HG03558 (cell line): ENCODE results near the gene FRMD4A.

Experiments
- ATAC-seq: cut with Tn5 transposase; IDR thresholded peaks from one replicate; pipeline ENCODE4 v1.9.1; 2021; ENCODE audit warnings: moderate number of reproducible peaks; ENCODE audit not compliant: unreplicated experiment; ENCODE audit errors: extremely low read depth

FRMD4A gene

DNA sequence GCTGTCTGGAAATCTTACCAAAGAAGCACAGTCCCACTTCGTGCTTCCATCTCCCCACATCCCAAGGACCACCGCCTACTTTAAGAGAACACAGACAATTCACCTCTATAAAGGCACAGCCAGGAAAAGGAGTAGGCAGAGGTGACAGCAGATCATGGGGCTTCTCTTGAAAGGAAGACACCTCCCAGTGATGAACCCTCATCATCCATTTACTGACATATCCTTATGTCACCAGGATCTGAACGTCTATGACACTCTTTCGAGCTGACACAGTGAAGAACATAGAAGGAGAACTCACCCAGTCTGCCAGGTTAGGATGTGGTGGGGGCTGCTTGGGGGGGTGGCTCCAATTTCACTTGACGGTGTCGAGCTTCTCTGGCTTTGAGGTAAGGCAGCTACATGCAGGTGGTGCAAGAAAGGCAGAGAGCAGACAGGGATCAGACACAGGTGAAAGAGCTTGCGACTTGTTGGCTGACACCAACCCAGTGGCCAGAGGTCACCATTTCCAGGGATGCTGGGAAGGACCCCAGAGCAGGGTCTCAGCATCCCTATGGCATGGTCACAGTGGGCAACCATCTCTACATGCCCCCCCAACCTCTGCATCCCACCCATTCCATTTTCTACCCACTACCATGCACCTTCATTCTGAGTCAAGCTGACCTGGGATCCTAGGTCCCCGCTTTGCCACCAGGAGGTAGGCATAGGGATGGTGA is 676.5 kb downstream of the FRMD4A start:
- no peak for ATAC-seq

GRCh38 chr10:13652860-13653259 is 677.9 kb downstream of the FRMD4A start:
- no peak for ATAC-seq

- no peak for ATAC-seq
Measured at GRCh38 chr10:13651969-13652720, 678.6 kb downstream of the FRMD4A start.

DNA sequence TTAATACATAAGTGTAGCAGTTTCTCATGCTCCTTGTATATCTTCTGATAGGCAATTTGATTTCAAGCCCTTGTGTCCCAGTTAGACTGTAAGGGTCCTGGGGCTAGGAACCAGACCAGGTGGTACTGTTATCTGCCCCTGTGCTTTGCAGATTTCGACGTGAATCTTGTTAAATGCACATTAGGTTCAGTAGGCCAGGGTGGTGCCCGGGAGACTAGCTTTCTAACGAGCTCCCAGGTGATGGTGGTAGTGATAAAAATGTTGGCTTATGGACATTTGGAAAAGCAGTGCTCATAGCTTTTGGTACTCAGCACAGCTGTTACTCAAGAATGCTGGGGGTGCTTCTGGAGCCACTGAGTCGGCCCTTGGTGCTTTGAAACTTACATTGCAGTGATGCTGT is 679.8 kb downstream of the FRMD4A start:
- no peak for ATAC-seq

- ATAC-seq, result no peak
Measured at GRCh38 chr10:13649844-13650520, 680.7 kb downstream of the FRMD4A start.

DNA sequence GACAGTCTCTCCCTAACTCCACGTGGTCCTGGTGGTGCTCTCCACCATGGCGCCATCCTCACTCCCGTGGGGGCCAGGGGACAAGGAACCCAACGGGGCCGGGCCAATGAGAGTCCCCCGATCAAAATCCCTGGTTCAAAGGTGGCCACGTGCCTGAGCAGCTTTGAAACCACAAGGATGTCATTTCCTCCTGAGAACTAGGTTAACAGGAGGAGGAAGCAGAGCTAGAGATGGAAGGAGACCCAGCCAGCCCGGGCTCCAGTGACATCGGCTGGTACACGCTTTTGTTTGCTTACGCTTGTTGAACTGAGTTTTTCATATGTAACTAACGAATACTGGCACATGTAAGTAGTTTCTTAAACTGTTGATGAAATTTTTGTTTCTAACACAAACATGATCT is 682.3 kb downstream of the FRMD4A start:
- ATAC-seq, result no peak

GRCh38 chr10:13644866-13645265 is 685.9 kb downstream of the FRMD4A start:
- ATAC-seq, result no peak

- ATAC-seq, result no peak
Measured at GRCh38 chr10:13643016-13643415, 687.7 kb downstream of the FRMD4A start.

DNA sequence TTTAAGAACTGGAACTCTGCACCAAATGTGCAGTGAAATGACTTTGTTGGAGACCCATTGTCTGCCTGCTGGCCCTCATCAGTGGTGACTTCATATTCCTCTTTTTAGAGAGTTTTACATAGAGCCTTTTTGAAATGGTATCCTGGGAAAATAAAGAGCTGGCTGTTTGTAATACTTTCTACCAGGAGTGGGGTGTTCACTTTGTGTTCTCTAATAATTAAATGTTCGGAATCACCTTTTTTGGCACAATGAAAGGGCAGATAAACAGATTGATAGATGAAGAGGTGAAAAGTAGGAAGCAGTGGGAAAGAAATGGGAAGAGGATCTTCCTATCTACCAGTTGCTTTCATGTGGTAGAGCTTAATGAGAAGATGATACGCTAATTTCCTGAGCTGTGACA is 688.4 kb downstream of the FRMD4A start:
- no peak for ATAC-seq

DNA sequence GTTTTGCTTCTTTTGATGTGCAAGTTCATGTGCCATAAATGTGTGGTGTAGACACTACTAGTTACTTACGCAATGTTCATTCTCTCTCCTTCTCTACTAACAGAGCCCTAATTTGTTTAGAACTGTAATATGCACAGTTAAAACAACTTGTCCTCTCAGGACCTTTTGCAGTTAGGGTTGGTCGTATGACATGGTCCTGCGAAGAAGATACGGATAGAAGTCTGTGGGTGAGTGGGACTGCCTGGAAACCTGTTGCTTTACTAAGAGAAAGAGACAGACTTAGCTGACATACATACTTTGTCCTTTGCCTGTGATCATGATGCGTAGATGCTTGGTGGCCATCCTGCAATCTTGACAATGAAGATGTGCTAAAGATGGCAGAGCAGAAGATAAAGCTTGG is 692.8 kb downstream of the FRMD4A start:
- no peak for ATAC-seq

- no peak for ATAC-seq
Measured at GRCh38 chr10:13637303-13637856, 693.3 kb downstream of the FRMD4A start.

GRCh38 chr10:13636776-13637175 is 693.9 kb downstream of the FRMD4A start:
- no peak for ATAC-seq

DNA sequence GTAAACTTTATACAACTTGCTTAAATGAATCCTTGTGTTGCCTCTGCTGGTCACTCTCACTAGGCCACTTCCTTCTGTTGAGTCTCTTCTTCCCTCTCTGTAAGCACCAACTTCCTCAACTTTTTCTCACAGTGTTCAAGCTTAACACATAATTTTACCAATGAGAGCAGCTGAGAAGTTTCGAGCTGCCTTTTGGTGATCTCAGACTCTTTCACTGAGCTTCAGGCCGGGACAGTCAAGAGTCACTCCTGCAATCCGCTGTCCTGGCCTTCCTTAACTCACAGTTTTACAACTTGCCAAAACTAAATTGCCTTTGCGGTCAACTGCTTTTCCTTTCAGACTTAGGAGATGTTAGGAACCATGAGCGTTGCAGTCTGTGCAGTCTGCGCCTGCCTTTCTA is 696.5 kb downstream of the FRMD4A start:
- no peak for ATAC-seq

DNA sequence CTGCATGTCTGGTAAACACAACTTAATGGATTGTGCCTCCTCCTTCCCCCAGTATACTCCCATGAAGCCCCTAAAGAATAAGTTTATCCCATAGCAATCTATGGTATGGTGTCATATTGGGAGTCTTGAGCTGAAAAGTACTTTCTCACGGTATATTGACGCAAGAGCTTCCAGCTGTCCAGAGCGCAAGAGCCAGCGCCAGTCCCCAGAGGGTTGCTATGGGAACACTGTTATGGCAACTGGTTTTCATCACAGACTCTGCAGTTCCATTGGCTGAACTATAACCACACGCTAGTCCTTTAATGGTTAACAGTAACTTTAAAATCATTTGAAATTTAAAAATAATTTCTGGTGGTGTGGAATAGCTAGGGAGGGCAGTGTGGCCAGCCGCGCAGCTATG is 697.0 kb downstream of the FRMD4A start:
- ATAC-seq, result no peak

DNA sequence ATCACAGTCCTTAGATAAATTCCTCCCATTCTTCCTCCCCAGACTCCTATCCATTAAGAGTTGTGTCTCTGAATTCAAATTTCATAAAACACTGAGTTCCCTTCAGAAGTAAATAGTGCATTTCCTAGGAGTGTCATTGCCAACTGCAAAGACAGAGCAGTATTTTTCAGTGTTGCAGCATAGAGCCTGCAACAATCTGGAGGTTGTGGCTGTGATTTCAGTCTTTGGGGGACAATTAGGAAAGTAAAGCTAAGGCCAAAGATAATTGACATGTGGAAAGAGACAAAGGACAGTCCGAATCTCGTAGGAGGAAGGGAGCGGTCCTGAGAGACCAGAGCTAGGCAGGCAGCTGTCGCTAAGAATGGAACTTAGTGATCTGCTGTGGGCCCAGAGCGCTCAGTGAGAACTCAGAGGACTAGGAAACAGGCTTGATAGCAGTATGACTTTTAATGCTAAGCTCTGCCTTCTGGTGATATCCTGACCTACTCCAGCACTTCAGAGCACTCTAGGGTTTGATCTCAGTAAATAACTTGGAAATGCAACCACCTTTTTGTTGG is 697.8 kb downstream of the FRMD4A start:
- ATAC-seq, result no peak

DNA sequence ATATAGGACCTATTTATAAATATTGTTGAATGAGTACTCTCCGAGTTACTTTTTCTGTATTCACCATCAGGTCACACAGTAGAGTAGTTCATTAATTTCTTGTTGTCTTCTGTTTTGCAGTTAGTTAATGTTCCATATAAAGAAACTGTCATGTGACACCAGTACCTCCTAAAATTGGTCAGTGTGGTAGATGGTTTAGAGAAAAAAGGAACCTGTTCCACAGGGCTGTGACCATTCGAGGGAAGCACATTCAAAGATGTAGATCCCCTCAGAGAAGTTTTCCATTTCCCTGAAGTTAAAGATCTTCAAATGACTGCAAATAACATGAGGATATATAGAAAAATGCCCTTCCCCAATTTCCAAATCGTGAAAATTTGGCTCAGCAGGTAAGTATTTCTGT is 698.3 kb downstream of the FRMD4A start:
- no peak for ATAC-seq

DNA sequence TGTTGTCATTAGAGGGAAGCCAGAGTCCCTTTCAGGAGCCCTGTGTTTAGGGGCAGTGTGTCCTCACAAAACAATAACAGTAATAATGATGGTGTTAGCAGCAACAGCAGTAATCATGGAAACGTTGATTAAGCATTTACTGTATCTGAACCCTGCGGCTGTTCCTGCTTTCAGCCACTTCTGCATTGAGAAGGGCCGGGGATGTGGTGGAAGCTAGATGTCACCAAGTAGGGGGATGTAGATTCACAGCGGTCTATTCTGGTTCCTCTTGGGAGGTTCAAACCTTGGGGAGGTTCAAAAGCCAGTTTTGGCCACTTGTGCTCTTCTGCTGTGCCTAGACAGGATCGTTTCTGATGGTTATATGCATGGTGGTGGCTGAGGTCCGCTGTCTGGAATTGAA is 699.1 kb downstream of the FRMD4A start:
- no peak for ATAC-seq

GRCh38 chr10:13630231-13630630 is 700.5 kb downstream of the FRMD4A start:
- no peak for ATAC-seq

DNA sequence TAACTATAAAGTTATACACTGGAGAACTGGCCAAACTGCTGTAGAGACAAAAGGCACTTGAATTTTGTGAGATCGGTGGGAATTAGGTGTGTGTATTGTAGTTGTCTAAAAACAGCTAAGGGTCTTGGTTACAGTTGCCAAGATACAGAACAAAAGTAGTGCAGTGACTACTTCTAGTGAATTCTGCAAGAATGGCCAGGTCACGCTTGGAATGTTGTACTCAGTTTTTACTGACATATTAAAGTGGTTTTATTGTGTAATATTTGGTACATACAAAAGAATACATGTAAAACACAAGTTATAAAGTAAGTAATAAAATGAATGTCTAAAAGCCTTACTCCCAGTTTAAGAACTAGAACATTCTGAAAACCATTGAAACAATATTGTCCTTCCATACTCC is 701.6 kb downstream of the FRMD4A start:
- no peak for ATAC-seq

DNA sequence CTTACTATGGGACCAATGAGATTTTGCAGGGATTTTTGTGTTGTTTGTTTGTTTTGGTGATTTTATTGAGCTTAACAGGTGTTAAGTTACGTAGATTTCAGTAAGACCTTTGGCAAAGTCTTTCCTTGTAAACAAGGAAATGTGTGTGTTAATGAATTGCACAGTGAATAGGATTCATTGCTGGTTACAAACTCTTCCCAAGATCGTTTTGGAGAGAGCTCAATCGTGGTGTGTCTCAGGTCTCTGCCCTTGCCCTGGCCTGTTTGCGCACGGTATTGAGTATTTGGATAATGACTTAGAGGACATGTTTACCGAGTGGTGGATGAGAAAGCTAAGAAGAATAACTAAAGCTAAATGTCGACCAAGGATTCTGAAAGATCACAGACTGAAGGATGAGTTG is 702.1 kb downstream of the FRMD4A start:
- ATAC-seq, result no peak
